Suppressor macrophage treated with lipopolysaccharide for 4 hours (primary cell): Measurements from ENCODE around the gene NUP62.

Experiments used
- DNase-seq: peaks from one replicate; pipeline ENCODE4 v3.0.0-alpha.2; 2020

The NUP62 gene

DNA sequence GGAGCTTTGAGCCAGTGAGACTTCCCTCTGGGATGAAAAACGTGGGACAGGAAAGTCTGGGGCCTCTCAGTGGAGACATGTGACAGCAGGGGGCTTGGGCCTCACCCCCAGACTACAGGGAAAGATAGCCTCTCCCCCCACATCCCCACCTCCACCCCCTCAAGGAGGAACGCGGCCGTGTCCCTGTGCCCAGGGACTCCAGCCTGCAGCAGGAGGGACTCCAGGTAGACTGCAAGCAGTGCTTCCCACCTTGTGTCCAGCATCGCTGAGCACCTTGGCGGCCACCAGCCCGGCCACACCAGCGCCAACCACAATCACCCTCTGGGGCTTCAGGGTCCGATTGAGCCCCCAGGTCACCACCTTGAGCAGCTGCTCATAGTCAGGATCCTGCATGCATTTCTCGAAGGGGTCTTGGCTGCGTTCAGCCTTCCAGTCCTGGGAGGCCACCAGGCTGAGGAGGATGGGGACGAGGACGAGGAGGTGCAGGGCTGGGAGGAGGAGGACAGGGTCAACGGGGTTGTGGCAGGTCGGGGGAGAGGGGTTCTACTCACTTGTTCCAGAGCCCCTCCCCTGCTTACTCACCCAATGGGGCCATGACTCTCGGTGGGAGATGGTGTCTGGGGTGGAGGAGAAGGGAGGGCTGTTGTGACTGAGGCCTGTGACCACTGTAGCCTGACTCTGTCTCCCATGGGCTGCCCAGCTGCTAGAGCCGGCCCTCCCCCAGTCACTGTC is 33.6 kb downstream of the NUP62 start:
- no peak for DNase-seq

DNA sequence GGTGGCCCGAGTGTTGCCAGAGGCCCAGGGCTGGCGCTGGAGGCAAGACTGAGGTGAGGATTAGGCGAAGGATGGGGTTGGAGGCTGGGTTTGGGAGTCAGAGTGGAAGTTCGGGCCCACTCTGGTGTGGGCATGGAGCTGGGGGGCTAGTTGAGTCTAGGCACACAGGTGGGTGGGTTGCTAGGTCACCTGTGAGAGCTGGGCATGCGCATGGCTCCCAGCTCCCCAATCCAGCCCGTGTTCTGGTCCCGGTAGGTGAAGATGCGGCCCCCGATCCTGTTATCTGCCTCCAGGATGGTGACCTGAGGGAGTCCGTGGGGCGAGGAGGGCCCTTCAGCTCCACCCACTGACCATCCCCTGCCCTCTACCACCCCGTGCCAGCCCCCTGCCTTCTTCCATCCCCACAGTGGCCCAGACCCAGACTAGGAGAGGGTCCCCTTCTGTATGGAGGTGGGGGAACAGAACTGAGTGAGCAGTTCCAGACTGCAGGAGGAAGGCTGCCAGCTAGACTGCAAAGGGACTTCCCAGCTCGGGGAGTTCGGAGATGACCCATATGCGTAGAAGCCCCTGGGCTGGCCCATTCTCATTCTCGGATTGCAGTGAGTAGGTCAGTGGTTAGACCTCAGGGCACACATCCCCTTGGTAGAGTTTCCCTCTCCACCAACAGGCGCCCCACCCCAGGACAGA is 34.3 kb downstream of the NUP62 start:
- peak; percentile 90 for DNase-seq

GRCh38 chr19:49894011-49894664 is 35.2 kb downstream of the NUP62 start:
- no peak for DNase-seq

DNA sequence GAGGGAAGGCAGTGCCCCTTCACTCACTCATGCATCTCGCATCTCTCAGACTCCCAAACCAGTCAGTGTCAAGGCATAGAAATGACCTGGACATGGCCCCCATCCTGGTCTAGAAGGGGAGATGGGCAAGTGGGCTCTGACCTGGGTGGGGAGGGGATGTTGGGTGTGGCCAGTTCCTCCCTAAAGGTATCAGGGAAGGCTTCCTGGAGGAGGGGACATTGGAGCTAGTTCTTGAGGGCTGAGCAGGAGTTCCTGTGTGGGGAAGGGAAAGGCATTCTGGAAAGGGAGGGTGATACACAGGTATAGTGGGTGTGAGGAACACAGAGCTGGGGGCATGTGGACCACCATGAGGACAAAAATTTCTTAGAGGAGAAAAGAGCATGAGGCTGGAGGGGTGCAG is 36.6 kb downstream of the NUP62 start:
- DNase-seq = no peak

DNA sequence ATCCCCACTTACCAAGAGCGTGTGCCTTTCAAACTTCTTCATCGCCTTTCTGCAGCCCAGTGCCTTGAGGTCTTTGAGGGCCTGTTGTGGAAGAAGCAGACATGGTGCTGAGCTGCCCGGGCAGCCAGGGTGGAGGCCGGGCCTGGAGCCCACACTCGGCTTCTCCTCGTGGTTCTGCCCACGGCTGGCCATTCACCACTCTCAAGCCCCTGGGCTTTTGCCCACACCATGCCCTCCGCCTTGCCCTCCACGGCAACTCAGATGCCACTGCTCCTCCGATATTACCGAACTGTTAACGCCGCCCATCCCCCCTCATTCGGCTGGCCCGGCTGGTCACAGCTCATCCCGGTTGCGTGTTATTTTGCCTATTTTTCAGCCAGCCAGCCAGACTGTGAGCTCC is 37.9 kb downstream of the NUP62 start:
- no peak for DNase-seq

DNA sequence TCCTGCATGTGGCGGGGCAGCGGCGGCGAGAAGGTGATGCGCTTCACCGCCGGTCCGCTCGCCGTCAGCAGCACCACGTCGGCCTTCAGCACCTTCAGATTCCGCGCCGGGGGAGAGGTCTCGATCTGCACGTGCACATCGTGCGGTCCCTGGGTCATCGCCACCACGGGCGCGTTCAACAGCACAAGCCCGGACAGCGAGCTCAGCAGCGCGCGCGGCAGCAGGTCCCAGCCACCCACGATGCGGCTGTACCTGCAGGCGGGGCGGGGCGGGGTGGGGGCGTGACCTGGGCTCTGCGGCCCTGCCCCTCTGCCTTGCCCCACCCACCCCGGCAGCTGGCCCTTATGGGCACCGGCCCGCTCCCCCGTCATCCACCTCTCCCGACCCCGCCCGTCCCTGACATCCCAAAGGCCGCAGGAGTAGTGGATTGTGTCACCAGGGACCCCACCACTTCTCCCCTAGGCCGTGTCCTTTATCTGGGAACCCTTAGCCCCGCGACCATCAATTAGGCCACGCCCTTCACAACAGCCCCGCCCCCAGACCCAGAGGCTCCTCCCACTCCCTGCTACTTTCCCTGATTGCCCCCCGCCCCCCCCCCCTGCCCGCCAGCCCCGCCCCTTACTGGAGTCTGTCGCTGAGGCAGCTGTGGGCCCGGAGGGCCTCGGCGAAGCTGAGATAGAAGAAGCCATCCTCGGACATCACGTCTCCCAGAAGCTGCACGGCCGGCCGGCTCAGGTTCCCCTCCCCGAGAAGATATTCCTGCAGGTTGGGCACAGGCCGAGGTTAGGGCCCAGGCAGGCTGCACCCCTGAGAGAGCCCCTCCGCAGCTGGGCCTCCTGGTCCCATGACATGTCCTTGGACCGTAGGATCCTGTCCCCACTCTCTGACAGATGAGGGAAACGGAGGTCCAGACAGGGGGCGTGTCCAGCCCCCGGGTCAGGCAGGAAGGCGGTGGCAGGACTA is 38.7 kb downstream of the NUP62 start:
- no peak for DNase-seq

GRCh38 chr19:49889687-49890348 is 39.5 kb downstream of the NUP62 start:
- DNase-seq = peak; percentile 73

DNA sequence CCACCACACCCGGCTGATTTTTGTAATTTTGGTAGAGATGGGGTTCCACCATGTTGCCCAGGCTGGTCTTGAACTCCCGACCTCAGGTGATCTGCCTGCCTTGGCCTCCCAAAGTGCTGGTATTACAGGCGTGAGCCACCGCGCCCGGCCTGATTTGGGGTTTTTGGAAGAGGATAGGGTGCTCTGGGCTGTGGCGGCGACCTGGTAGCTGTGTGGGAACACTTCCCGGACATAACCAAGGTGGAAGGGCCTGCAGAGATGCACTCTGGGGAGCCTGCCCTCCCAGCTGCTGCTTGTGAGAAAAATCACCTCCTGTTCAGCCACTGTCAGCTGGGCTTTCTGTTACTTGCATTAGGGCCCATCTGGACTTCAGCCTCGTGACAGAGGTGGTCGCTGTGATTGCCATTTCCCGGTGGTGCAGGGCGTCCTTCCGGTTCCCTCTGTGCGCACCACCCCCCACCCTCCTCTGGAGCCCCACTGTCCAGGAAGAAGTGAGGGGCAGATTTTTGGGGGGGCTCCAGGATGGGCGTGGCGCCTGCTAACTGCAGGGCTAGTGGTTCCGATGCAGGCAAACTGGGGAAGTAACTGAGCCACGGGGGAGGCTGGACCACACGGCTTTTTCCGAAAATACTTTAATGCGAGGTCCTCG is 40.1 kb downstream of the NUP62 start:
- DNase-seq = no peak

GRCh38 chr19:49888510-49888824 is 40.8 kb downstream of the NUP62 start:
- no peak for DNase-seq

DNA sequence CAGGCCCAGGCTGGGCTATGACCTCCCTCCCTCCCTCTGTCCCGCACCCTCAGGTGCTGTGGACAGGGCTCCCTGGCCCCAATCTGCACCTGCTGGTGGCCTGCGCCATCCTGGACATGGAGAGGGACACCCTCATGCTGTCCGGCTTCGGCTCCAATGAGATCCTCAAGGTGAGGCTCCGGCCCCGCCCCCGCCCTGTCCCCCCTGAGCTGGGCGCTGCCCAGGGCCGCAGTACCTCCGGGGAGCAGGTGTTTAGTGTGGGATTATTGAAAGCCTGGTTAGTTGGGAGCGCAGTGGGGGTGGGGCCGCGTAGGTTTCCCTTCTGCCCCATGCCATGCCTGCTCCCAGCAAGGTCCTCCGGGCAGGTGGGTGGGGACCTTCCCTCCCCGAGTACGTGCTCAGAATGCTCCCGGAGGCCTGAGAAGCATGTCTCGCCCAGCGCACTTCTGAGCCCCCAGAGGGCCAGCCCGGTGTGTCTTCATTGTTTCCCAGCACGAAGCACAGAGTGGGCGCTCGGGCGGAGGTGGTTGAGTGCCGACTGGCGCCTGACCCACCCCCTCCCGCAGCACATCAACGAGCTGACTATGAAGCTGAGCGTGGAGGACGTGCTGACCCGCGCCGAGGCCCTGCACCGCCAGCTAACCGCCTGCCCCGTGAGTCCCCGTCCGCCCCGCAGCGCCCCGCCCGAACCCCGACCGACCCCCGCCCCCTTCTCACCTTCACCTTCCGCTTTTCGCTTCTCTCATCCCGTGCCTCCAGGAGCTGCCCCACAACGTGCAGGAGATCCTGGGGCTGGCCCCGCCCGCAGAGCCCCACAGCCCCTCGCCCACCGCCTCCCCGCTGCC is 41.4 kb downstream of the NUP62 start:
- DNase-seq = no peak

- no peak for DNase-seq
These were observed 42.2 kb downstream of the NUP62 start for GRCh38 chr19:49887037-49887664.

- DNase-seq = no peak
These were observed 44.5 kb downstream of the NUP62 start for GRCh38 chr19:49884760-49885159.

GRCh38 chr19:49884109-49884508 is 45.2 kb downstream of the NUP62 start:
- DNase-seq = no peak

DNA sequence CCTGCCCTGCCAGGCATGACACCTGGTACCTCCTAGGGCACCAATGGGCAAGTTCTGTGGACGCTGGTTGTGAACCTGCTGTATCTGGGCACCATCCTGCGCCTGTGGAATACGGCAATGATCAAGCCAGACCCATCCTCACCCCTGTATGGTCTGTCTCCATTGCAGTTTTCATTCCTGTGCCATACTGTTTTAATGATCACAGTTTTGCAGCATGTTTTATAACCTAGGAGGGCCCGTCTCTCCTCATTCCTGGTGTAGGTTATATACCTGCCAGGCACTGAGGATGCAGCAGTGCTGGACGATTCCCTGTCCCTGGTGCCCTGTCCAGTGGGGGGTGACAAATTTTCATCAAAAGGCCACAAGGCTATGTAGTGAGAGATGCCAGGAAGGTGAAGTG is 46.2 kb downstream of the NUP62 start:
- no peak for DNase-seq

GRCh38 chr19:49882643-49883042 is 46.7 kb downstream of the NUP62 start:
- no peak for DNase-seq

GRCh38 chr19:49881672-49882394 is 47.5 kb downstream of the NUP62 start:
- no peak for DNase-seq

DNA sequence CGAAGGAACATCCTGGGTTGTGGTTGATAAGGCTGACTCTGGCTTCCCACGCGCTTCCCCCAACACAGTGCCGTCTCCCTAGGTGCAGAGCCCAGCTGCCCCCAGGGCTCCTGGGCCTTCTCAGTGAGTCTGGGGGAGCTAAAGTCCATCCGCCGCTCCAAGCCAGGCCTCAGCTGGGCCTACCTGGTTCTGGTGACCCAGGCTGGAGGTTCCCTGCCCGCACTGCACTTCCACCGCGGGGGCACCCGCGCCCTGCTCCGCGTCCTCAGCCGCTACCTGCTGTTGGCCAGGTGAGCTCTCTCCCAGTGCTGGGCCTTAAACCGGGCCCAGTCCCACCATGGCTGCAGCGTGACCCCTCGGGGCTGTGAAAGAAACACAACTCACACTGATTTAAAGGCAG is 48.1 kb downstream of the NUP62 start:
- DNase-seq = no peak

GRCh38 chr19:49880162-49880869 is 49.0 kb downstream of the NUP62 start:
- no peak for DNase-seq
